AG09319 (cell line): ENCODE measurements around the gene CELSR1.
A peak's percentile ranks its signal among the peaks of the same experiment; 100 is the strongest.

Experiments used
- DNase-seq: peaks from one replicate; pipeline ENCODE4 v3.0.0-alpha.2; 2010; ENCODE audit warnings: low read depth; ENCODE audit errors: extremely low read depth
- TF ChIP-seq, protein P1 (sequence below): IDR thresholded peaks from 2 replicates; pipeline ENCODE4 v1.5.1; 2011; ENCODE audit warnings: low read depth, mild to moderate bottlenecking, inconsistent platforms, low read length, moderate library complexity

CELSR1 gene

DNA sequence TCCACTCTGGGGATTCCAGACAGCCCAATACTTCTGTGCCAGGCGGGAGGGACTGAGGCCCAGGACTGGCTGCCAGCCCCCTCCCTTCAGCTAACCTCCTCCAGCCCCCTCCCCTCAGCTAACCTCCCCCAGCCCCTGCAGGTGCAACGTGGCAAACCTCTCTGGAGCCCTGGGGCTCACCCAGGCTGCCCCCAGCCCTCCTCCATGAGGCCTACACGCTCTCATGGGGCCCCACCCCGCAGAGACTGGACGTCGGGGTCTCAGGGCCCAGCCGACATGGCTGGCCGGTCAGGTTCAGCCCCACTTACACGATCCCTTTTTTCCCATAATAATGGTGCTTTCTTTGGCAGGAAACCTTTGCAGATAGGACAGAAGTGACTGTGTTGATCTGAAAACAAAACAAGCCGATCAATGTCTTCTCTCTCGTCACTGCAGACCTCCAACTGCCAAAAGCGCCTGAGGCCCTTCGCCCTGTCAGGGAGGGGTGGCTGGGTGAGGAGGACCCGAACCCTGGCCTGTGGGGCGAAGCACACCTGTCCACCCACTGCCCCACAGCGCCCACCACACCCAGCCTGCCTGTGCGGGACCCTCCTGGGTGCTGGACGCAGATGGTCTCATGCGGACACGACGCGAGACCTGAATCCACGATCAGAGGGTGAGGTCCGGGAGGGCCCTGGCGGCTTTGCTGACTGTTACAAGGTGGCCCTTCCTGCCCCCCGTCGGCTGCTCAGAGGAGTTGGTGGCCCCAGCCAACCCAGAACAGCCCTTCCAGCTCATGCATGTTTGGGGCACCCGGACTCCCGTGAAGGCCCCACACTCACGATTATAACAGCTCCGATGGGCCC, 168.3 kb downstream of the CELSR1 start:
- TF ChIP-seq, protein P1, sequence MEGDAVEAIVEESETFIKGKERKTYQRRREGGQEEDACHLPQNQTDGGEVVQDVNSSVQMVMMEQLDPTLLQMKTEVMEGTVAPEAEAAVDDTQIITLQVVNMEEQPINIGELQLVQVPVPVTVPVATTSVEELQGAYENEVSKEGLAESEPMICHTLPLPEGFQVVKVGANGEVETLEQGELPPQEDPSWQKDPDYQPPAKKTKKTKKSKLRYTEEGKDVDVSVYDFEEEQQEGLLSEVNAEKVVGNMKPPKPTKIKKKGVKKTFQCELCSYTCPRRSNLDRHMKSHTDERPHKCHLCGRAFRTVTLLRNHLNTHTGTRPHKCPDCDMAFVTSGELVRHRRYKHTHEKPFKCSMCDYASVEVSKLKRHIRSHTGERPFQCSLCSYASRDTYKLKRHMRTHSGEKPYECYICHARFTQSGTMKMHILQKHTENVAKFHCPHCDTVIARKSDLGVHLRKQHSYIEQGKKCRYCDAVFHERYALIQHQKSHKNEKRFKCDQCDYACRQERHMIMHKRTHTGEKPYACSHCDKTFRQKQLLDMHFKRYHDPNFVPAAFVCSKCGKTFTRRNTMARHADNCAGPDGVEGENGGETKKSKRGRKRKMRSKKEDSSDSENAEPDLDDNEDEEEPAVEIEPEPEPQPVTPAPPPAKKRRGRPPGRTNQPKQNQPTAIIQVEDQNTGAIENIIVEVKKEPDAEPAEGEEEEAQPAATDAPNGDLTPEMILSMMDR: no peak
- no peak for DNase-seq

DNA sequence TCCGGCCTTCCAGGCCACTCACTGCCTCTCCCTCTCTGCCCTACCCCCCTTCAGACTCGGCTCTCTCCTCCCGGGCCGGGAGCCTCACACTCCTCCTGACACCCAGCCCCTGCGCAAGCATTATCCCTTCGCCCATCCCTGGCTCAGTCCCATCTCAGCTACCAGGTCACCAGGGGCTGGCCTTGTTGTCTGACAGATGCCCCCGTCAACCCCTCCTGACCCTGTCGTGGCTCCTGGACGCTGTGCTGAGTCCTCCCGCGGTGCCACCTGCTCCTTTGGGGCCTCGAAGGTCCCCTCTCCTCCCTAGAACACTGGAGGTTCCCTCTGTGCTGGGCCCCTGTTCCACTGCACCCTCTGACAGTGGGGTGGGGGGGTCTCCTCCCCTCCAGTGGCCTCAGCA, 169.0 kb downstream of the CELSR1 start:
- TF ChIP-seq, protein P1: no peak
- DNase-seq: no peak

DNA sequence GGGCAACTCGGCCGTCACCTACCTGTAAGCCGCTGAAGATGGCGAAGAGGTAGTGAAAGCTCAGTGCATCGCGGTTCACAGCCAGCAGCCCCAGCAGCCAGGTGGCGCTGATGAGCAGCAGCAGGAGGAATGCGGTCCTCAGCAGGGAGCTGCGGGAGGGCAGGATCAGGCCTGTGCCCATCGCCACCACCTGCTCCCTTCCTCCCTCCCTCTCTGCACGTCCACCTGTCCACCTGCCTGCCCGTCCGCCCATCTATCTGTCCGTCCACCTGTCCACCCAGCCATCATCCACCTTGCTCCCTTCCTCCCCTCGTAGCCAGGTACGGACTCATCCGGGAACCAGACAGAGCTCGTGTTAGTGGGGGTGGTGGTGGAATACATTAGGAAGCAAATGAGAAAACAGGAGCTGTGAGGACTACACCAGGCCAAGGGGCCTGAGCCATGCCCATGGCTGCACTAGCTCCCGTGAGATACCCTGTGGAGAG, 169.7 kb downstream of the CELSR1 start:
- DNase-seq: no peak
- TF ChIP-seq, protein P1: peak; percentile 99

DNA sequence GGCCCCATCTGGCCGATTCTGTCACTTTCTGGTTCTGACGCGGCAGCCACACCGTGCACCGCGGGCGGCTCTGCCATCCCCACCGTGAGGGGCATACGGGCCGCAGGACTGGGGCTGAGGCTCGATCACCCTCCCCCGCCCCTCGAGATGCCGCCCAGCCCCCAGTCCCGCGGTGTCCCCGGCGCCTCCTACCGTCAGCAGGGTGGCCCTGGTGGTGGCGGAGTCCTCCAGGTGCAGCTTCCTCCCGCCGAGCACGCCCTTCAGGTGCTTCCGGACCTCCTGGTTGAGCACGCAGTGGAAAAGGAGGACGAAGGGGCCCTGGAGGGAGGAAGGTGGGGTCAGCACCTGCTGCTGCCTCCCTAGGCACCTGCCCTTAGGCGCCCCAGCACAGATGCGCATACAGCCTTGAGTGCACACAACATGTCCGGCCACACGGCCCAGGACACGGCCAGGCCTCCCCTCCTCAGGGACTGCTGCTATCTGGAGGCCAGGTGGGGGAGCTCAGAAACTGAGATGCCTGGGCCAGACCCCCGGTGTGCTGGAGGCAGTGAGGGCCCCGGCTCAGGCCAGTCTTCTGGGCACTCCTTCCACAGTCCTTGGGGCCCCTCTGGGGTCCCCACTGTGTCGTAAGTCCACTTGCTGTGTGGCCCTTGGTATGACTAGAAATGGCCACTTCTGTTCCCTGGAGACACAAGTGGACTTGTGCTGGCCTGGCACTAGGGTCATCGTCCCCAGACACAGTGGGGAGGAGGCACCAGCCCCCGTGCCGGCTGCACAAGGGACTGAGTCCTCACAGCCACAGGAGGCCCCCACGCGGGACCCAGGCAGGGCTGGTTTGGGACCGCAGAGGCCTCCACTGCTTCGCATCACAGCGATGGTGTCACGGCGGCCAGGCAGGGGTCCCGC, 170.4 kb downstream of the CELSR1 start:
- no peak for DNase-seq
- TF ChIP-seq, protein P1: no peak

DNA sequence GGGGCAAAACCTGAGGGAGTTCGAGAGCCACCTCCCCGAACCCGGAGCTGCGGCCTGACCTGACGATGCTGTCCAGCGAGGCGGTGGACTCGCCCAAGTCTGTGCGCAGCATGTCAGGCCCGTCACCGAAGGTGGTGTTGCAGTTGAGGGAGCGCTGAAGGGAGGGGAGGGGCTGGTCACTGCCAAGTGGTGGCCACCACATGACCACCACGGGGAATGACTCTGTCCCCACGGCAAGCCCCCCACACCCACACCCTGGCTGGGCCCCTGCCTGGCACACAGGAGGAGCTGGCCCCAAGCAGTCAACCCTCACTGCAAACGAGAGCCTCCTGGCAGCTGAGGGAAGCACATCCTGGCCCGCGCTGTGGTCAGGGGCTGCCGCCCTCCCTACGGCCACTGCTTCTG, 171.1 kb downstream of the CELSR1 start:
- DNase-seq: no peak
- TF ChIP-seq, protein P1: no peak

DNA sequence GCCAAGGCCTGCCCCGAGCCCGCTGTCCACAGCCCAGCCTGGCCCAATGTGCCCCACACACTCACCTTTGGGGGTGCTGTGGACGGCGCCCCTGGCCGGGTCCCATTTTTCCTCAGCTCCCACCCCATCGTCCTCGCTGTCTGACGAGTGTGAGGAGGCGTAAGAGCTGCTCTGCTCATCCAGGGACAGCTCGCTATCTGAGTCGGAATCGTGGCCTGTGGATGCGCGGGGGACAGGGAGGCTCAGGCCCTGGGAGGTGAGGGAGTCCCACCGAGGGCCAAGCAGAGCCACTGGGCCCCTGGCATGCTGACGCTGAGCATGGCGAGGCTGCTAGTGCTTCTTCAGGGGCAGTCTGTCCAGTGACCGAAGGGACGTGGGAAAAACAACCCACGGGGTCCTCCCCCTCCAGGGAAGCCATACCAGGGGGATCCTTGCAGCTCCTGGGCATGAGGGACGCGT, 172.2 kb downstream of the CELSR1 start:
- TF ChIP-seq, protein P1: no peak
- DNase-seq: no peak
